Left lobe of liver (tissue), 2 donors: ENCODE measurements around the gene ALG2. TPM values are rescaled to one million over a fixed set of nuclear protein-coding genes. Genes with fewer than 3 reads are reported as not detected.

Experiments used
- ATAC-seq: fragments of 200-7000 bp; cut with Tn5 transposase; one replicate; pipeline ENCODE4 v1.9.1; 2020; ENCODE audit warnings: mild to moderate bottlenecking, moderate library complexity
- DNase-seq: peaks from one replicate; pipeline ENCODE4 v3.0.0-alpha.2; 2020; ENCODE audit warnings: low spot score
- total RNA-seq: library from RNA; stranded (reverse); gene quantifications from one replicate; pipeline ENCODE4 v1.2.1, GENCODE V29; 2021
- donor health status: DM: no; HTN: no; CAD: no; lungs with moderate emphysema.
- donor health status: DM: no; HTN: yes; CAD: no.

The ALG2 gene
- 29.1 TPM for total RNA-seq

GRCh38 chr9:99221621-99222415, at the start of gene ALG2, which contains the start of gene SEC61B:
Gene ALG2, minus strand, starts transcription at chr9:99221942. Its CDS starts 48 bp downstream, at chr9:99221894.
Gene SEC61B, plus strand, starts transcription at chr9:99222282. Its CDS starts 82 bp downstream, at chr9:99222364.
- ATAC-seq (peak; percentile 95), DNase-seq (peak; percentile 95)

GRCh38 chr9:99270491-99270890, 48.7 kb upstream of the ALG2 start:
- DNase-seq = no peak
- no peak for ATAC-seq

- ATAC-seq (no peak), DNase-seq (no peak)
Observed at GRCh38 chr9:99269416-99269815, 47.7 kb upstream of the ALG2 start.

- peak; percentile 99 for ATAC-seq
- peak; percentile 80 for DNase-seq
Observed at GRCh38 chr9:99266255-99267023, 44.7 kb upstream of the ALG2 start.

- no peak for ATAC-seq
Observed at GRCh38 chr9:99265691-99266090, 43.9 kb upstream of the ALG2 start.

GRCh38 chr9:99264070-99264680, 42.4 kb upstream of the ALG2 start:
- no peak for DNase-seq

More at GRCh38 chr9:99265691-99266090, 43.9 kb upstream of the ALG2 start:
- no peak for DNase-seq

GRCh38 chr9:99262949-99263418, 41.2 kb upstream of the ALG2 start:
- DNase-seq (no peak), ATAC-seq (no peak)

More at GRCh38 chr9:99264070-99264680, 42.4 kb upstream of the ALG2 start:
- ATAC-seq = no peak

- ATAC-seq (no peak), DNase-seq (no peak)
Observed at GRCh38 chr9:99261923-99262322, 40.2 kb upstream of the ALG2 start.

GRCh38 chr9:99259231-99259918, 37.6 kb upstream of the ALG2 start:
- ATAC-seq = peak; percentile 95

GRCh38 chr9:99257723-99258389, 36.1 kb upstream of the ALG2 start:
- no peak for DNase-seq
- no peak for ATAC-seq

More at GRCh38 chr9:99259231-99259918, 37.6 kb upstream of the ALG2 start:
- peak; percentile 98 for DNase-seq

GRCh38 chr9:99255651-99256050, 33.9 kb upstream of the ALG2 start:
- no peak for DNase-seq
- ATAC-seq = no peak

- DNase-seq (no peak), ATAC-seq (no peak)
Observed at GRCh38 chr9:99253772-99254431, 32.2 kb upstream of the ALG2 start.

- ATAC-seq (no peak), DNase-seq (no peak)
Observed at GRCh38 chr9:99253134-99253533, 31.4 kb upstream of the ALG2 start.

- DNase-seq (no peak), ATAC-seq (no peak)
Observed at GRCh38 chr9:99251157-99251556, 29.4 kb upstream of the ALG2 start.

- ATAC-seq = no peak
- no peak for DNase-seq
Observed at GRCh38 chr9:99249619-99250018, 27.9 kb upstream of the ALG2 start.

- DNase-seq (no peak), ATAC-seq (no peak)
Observed at GRCh38 chr9:99244344-99245260, 22.9 kb upstream of the ALG2 start.

- DNase-seq = no peak
- ATAC-seq = no peak
Observed at GRCh38 chr9:99241106-99241505, 19.4 kb upstream of the ALG2 start.

- peak; percentile 97 for ATAC-seq
- DNase-seq = peak; percentile 80
Observed at GRCh38 chr9:99239341-99240060, 17.8 kb upstream of the ALG2 start.
